GM04503 (cell line): ENCODE data around the gene NDUFS6.
"Not testable (repeated sequence)": the region's sequence is repeated elsewhere in the genome, so short reads cannot be mapped to it uniquely, and the experiment has no call there.

Source experiments
- DNase-seq: peaks from one replicate; pipeline ENCODE4 v3.0.0-alpha.2; 2012; ENCODE audit warnings: low read depth

Gene NDUFS6

DNA sequence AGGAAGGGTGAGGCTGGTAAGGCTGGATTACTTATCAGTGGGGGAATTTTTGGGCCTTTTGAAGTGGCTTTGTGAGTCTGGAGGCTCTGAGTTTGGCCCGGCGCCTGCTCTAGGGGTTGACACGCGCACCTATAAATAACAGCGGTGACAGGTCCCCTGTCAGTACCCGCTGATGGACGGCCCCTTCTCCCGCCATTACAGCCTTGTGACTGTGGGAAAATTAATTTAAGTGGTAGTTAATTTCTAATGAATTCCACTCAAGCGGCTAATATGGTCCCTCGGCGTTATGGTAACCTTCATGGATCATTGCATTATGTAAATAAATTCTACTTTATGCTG is 18.0 kb upstream of the NDUFS6 start:
- DNase-seq: no peak

DNA sequence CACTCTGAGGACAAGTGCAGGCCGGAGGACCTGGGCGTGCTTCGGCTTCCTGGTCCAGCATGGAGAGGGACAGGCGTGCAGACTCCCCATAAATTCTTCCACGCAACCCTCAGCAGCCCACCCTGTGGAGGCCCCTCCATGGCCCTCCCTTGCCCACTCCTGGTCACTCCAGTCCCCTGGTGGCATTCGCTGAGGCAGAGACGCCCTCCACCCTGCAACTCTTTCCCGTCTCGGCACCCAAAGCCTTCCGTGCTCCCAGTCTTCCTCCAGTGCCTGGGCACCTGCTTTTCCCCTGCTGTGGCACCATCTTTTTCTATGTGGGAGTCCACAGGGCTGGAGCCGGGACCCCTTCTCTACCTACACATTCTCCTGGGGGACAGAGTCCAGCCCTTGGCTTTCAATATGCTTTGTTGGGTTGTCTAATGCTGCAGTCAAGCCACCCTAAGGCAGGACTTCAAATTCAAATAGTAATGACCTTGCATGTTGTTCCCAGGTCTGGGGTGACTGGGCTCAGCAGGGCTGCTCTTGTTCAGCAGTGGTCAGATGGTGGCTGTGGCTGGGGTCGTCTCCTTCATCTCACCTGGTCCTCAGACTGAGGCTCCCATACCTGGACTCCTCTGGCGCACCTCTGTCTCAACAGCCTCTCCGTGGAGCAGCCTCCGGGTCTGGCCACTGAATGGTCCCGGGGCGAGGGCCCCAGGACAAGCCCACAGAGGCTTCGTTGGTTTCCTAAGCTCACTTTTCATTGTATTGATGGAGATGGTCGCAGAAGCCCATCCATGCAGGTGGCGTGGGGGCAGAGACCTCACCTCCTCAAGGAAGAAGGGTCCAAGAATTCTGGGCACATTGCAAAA is 16.8 kb upstream of the NDUFS6 start:
- DNase-seq: no peak

DNA sequence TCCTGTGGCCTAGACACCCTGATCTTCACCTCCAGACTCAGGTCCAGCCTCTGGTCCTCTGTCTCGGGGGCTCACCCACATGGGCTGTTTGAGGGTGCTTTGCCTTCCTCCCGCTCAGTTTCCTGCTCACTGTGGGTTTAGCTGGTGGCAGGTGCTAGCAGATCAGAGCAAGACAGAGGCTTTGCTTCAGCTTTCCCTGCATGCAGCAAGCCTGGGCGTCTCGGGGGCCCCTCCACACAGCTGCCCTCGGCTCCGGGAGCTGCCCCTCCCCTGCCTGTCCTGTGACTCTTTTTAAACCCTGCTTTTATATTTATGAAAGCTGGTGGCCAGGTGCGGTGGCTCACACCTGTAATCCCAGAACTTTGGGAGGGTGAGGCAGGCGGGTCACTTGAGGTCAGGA is 16.1 kb upstream of the NDUFS6 start:
- DNase-seq: no peak

DNA sequence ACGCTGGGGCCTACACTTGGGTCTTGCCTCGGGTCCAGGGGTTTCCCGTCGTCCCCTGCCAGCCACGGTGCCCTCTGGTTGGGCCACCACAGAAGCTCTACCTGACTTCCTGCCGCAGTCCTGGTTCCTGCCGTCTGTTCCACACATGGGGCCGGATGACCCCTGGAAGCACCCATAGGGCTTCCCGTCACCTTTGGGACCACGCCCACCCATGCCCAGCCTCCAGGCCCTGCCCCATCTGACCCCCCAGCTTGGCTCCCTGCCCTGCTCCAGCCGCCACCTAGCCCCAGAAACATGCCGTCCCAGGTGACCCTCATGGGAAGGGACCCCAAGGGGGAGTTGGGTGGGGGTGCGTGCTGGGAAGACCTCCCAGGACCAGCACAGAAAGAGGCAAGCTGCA is 15.2 kb upstream of the NDUFS6 start:
- DNase-seq: no peak

DNA sequence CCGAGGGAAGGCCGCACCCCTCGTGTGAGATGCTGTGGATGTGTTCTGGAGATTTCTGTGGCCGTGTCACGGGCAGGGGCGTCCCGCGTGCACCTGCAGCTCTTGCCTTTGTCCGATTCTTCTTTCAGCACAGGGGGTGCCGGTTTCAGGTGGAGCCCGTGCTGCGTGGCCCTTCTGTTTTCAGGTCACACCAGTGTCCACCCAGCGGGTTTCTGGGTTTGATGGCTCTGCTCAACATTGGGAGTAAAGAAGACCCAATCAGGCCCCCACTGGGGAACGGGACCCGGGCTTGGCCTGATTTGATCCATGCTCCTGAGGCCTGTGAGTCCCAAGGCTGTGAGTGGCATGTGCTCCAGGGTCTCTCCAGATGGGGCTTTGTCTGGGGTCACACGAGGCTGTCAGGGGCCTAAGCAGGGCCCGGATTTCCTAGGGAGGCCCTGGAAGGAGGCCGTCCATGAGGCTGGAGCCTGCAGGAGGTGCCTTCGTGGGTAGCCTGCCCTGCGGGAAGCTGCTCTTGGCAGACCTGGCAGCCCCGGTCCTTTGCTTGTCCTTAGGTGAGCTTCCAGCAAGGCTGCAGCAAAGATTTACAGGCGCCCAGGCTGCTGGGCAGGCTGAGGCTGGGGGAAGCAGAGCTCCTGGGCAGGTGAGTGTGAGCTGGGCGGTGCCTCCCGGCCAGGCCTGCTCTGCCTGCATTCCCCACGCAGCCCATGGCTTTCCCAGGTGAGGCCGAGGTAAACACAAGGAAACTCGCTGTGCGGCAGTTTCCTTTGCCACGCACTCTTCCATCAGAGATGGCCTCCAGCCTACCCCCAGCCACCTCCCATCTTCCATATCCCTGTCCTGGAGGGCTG is 14.4 kb upstream of the NDUFS6 start:
- DNase-seq: no peak

DNA sequence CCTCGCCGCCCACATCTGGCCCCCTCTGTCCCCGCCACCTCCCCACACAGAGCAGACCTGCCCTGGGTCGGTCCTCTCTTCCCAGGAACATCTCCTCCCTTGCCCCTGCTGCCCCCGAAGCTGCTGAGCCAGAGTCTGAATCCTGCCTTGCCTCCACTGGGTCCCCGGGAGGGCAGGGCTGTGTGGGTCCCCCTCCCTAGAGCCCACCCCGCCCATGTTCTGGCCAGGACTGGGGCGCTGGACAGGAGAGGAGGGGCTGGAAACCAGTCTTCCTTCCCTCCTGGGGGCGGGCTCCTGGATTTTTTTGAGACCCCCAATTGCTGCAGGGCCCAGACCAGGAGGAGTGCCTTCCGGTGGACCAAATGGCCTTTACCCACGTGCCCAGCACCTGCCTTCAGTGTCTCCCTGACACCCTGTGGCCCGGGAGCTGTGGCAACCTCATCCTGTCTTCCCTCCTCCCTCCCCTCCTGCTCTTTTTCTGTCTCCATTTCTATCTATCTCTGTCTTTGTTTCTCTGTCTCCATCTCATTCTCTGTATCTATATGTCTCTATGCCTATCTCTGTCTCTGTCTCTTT is 13.6 kb upstream of the NDUFS6 start:
- no peak for DNase-seq

DNA sequence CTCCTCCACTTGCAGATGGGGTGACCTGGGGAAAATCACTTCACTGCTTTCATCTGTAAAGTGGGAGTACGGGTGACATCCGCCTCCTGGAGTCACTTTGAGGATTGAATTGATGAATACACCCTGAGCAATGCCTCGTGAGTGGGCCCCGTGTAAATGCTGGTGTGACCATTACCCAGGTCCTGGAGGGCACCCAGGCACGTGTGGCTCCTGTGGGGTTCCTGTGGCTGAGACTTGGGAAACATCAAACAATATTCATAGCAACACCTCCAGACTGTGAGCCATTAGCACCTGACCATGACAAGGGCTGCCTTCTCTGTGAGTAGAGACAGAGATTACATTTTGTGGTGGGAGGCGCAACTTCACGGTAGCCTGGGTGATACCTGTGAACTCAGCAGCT is 13.0 kb upstream of the NDUFS6 start:
- no peak for DNase-seq

DNA sequence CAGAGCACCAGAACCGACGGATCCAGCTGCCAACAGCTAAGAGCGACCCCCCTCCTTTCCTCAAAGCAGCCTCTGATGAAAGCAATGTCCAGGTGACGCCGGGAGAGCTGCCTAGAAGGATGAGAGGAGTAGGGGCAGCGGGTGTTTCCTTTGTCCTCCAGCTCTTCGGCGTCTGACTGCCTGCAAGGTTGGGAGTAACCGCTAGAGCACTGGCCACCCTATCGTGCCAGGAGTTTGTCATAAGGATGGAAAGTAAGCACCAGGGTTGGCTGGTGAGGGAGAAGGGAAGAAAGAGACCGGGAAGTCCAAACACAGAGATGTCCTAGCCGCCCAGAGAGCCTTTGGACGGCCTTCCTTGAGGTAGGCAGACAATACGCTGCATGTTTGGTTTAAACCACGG is 12.4 kb upstream of the NDUFS6 start:
- DNase-seq: no peak

DNA sequence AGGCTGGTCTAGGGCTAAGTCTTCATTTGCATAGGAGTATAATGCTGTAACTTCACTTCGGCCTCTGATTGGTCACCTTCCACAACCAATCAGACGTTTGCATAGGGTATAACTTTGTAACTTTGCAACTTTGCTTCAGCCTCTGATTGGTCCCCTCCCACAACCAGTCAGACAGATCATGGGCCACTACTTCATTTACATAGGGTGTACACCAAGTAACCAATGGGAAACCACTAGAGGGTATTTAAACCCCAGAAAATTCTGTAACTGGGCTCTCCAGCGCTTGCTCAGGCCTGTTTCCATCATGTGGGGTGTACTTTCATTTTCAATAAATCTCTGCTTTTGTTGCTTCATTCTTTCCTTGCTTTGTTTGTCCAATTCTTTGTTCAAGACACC is 11.8 kb upstream of the NDUFS6 start:
- not testable (repeated sequence) for DNase-seq

DNA sequence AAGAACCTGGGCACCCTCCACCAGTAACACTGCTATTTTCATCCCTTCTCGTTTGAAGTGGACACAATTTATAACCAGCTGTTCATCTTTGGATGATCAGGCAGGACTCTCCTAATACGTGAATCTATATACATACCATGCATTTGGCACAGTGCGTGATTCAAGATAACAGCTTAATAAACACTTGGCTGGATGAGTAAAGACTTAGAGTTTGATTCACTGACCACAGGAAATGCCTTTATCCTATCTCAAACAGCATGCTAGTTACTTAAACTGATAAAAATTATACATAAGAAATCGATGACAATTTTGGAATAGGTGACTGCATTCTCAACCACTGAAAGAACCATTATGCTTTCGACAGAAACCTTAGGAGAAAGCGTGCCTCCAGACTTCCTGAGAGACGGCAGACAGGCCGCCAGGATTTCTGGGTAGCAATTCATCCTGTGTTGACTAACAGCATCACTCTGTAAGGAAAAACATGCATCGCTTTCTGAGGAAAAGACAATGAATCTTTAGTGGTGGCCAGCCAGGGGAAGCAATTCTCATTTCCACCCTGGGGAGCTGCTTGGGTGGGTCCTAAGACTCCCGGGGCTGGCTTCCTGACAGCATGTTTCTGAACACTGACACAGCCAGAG is 11.3 kb upstream of the NDUFS6 start:
- no peak for DNase-seq

DNA sequence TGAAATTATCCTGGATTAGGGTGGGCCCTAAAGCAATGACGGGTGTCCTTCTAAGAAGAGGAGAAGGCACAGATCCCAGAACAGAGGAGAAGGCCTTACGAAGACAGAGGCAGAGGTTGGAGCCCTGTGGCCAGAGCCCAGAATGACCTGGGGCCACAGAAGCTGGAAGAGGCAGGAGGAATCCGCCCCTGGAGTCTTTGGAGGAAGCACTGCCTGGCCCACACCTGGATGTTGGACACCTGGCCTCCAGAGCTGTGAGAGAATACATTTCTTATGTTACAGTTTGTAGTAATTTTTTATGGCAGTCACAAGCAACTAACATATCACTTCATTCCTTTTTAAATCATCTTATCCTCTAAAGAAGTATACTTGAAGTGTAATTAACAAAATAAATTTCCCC is 10.0 kb upstream of the NDUFS6 start:
- no peak for DNase-seq

DNA sequence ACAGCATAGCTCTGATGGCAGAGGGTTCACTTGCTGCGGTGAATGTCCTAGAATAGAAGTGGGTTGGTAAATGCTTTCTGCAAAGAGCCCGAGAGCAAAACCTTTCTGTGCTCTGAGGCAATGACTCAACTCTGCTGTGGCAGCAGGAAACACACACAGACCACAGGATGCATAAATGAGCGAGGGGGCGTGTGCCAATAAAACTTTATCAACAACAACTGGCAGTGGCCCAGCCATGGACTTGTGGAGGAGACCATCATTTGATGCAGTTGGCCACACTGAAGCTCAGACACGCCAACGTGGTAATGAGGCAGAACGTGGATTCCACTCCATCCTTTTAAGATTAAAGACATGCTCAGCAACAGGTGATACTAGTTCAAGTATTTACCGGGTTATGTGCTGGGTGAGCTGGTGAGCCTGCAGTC is 8.4 kb upstream of the NDUFS6 start:
- no peak for DNase-seq

DNA sequence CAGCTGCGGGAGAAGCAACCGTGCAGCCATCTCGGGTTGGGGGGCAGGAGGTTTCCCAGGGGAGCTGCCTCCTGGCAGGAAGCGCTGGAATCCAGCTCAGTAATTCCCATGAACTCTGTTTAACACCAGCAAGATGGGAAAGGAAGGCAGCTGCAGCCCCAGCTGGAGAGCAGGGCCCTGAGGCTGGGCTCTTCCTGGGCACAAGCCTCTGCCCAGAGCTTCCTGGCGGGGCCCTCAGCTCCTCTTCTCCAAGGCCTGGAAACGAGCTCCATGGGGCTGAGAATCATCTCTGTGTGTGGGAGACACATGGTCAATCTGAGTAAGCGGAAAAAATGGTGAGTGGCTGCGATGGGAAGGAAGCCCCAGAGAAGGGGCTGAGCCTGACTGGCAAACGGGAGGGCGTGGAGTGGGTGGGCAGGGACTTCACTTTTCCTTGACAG is 7.9 kb upstream of the NDUFS6 start:
- no peak for DNase-seq

DNA sequence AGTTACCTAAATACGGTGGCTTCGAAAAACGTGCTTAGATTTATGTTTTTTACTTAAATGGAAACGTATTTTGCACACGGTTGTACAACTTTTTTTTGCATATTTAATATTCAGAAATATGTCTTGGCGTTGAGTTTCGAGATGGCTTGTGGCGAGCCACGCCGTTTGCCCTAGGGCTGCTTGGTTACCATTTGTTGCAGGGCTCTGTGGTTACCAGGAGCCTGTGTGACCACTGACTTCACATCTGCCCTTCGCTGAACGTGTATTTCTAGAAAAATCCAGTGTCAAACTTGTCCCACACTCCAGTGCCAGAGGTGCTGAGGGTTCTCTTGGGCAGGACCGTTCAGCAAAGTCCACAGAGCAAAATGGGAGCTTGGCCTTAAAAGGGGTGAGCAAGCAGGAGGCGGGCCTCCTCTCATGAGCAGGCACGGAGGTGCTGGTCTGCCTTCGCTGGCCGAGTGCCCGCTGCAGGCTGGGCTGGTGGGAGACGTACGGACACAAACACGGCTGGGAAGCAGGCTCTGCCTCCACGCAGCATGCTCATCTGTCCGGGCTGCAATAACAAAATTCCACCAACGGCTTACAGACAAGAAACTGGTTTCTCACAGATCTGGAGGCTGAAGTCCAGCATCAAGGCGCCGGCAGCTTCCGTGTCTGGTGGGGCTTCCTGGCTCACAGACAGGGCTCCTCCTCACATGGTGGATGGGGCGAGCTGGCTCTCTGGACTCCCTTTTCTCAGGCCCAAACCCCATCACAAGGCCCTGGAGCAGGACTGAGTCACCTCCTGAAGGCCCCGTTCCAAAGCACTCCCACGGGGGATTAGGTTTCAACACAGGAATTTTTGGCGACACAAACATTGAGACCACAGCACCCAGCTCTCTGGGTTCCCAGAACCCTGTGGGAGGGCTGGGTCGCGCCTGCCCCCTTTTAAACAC is 7.0 kb upstream of the NDUFS6 start:
- peak; percentile 44 for DNase-seq

DNA sequence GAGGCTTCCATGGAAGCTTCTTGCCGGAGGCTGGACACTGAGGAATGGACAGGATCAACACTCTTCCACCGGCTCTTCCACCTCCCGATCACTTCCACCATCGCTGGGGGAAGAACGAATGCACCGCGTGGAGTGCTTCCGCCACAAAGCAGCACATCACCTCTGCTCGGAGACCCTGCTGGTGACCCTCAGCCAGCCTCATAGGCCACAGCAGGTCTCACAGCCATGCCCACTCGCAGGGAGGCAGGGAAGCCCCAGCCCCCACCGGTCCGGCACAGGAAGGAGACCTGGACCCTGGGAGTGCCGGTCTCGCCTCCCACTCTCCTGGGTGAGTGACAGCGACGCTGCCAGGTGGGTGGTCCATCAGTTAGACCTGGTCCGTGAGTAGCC is 6.3 kb upstream of the NDUFS6 start:
- DNase-seq: no peak

DNA sequence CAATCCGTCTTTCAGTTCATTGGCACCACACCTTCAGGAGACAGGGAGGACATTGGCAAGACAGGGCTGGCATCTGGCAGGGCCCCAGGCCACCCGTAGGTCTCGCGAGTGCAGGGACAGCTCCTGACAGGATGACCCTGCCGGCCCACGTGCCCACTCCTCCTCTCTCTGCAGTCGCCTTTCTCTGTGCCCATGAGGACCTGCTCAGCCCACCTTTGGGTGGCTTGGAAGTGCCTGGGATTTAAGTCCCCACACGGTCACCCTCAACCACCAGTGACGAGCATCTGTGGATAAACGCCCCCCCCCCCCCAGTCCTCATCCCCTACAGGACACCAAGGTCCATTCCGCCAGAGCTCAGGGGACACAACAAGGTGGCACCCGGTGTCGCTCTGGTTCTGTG is 5.7 kb upstream of the NDUFS6 start:
- DNase-seq: no peak

DNA sequence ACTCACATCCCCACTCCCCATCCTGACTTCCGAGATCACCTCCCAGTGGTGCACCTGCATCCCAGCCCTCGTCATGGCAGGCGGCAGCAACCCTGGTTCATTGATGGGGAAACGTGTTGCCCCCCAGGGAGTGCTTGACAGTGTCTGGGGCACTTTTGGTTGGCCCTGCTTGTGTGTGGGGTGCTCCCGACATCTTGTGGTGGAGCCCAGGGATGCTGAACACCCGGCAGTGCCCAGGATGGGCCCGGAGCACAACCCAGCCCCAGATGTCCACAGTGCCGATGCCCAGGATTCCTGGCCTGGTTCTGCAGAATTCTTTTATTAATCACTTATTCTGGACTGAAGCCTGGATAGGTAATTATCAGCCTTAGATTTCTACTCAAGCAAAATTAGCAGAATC is 5.3 kb upstream of the NDUFS6 start:
- DNase-seq: no peak

DNA sequence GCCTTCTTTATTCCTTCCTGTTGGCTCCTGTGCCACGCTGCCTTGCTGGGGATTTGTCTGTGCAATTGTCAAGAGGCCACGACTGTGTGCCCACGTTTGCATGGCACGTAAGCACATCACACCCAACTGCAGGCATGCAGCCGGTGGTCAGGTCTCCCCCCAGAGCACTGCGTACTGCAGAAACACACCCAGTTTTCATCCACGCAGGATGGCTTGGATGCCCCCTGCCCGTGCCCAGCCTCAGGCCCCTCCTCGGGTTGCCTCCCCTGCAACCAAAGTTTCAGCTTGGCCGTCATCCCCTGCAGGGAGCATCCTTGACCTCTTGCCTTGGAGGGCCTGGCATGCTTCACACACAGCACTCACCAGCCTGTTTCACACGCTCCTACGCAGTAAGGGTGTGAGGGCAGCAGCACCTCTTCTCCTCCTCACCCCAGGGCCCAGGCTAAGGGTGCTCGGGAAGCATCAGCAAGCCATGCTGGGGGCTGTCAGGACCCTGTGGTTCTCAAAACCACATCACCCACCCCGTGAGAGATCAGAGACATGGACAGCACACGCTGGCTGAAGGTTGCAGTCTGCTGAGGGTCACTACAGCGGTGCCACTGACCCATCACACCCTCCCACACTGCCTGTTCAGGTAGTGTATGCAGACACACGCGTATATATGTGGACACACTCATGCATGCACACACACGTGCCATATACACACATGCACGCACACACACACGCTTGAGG is 4.7 kb upstream of the NDUFS6 start:
- DNase-seq: no peak

DNA sequence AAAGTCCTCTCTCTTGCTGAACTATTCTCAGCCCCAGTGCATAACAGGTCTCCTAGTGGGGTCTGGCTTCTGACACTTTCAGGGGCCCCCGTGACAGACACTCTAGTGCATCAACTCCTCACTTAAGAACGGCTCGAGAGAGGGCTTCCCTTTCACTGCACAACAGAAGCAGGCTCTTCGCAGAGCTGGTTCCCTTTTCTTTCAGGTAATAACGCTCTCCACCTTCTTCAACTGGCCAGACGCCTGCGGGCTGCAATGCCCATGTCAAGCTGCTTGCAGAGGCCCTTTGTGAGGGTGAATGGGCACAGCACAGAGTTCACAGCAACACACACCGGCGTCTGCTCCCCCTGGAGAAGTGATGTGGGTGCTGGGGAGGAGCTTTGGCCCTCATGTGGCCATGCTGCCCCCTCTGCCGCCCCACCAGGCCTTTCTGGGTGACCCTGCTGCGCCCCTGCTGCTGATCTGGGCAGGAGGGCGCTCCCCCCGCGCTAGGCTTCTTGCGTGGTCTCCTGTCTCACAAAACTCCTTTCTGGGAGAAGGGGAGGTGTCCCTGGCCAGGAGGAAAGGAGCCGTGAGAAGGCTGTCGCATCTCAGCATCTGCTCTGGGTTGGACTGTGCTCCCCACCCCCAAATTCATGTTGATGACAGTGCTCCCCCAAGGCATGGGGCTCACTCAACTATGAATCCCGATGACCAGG is 4.0 kb upstream of the NDUFS6 start:
- no peak for DNase-seq

DNA sequence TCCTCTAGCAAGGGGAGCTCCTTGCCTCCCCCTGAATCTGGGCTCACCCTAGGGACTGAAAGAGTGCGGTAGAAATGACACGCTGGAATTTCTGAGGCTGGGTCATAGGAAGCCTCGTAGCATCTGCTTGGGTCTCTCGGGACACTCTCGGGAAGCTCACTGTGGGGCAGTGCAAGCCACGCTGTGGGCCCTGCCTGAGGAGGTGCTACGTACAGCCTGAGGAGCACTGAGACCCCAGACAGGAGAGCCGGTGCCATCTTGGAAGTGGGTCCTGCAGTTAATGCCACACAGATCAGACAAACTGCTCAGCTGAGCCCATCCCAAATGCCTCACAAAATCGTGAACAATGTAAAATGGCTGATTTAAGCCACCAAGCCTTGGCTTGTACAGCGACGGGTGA is 3.4 kb upstream of the NDUFS6 start:
- no peak for DNase-seq
